Activated T-cell treated with anti-CD3 and anti-CD28 coated beads, Interleukin-2, amount 50 U/mL, for 4 hours (primary cell): Measurements from ENCODE around the gene FUZ. TPM values are rescaled to one million over a fixed set of nuclear protein-coding genes. Genes with fewer than 3 reads are reported as not detected.

ENCODE experiments used
- ATAC-seq, 2 donors: fragments of 200-7000 bp; cut with Tn5 transposase; one replicate each; pipeline ENCODE4 v1.10.0; 2021
- DNase-seq: peaks from one replicate; pipeline ENCODE4 v3.0.0-alpha.2; 2020
- H3K27me3 Mint-ChIP-seq: one replicate; pipeline ENCODE4 v1.8.0; 2021; ENCODE audit warnings: low read depth, mixed read lengths
- H3K36me3 Mint-ChIP-seq: one replicate; pipeline ENCODE4 v1.8.0; 2022; ENCODE audit warnings: mixed read lengths; ENCODE audit not compliant: insufficient read depth
- H3K4me1 Mint-ChIP-seq: one replicate; pipeline ENCODE4 v1.8.0; 2021; ENCODE audit warnings: low read depth, mixed read lengths
- H3K4me3 Mint-ChIP-seq: one replicate; pipeline ENCODE4 v1.8.0; 2021; ENCODE audit warnings: mild to moderate bottlenecking, moderate library complexity, mixed read lengths
- H3K9me3 Mint-ChIP-seq: one replicate; pipeline ENCODE4 v1.8.0; 2021; ENCODE audit warnings: mixed read lengths
- total RNA-seq, 3 donors: library from RNA; stranded (reverse); gene quantifications; one replicate each; pipeline ENCODE4 v1.2.1, GENCODE V29; 2021

FUZ gene
- total RNA-seq, 3 donors from 2014 or later: 15.6 to 19.9 (median 18.5) TPM

DNA sequence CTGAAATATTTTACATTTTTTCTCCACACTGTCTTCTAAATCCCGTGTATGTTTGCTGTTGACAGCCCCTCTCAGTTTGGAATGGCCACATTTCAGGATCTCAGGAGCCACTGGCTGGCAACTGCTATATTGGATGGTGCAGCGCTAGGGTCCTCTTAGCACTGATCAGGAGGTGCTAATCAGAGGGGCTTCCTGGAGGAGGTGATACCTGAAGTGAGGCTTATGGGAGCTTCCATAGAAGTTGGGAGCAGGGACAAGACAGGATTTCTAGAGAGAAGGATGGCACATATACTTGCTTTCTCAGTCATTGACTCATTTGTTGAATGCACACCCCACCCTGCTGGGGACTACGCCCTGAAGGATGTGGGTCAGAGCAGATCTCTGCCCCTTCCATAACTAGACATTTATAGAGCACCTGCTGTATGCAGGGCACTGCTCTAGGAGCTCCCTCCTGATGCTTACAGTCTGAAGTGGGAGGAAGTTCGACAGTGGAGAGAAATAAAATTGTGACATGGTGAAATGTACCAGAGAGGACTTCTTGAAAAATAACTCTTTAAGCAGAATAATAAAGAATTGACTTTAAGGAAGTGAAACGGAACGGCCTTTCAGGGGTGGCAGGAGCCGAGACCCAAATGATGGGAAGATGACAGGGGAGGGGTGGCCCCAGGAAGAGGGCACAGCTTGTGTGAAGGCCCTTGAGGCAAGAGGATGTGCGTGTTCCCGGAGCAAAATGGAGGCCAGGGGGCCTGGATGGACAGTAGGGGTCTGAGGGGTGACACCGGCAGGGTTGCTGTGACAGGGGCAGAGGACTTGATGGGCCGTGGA is 33.1 kb downstream of the FUZ start:
- Mint-ChIP-seq H3K4me1 (peaks cover 15% of the 10 kb centered on the region), H3K9me3 (no peaks in the 10 kb centered on the region), H3K27me3 (no peaks in the 10 kb centered on the region), H3K36me3 (peaks cover 20% of the 10 kb centered on the region), H3K4me3 (no peak overlapping the region)
- ATAC-seq (no peak), DNase-seq (no peak)

DNA sequence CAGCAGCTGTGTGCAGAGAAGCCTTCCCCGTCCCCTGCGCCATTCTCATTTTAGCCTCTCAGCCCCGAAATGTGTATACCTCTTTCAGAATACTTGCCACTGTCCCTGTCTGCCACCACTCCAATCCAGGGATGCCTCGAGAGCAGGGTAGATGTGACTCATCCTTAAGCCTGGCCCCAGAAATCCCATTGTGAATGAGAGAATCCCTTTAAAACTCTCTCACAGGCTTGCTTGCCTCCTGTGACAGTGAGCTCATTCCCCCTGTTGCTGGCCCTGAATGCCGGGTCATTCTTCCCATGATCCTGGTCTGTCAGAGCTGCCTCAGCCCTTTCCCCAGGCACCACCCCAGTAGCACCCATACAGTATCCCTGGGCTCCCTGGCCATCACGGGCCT is 36.7 kb downstream of the FUZ start:
- ATAC-seq (no peak), DNase-seq (no peak)
- H3K27me3 Mint-ChIP-seq: no peaks in the 10 kb centered on the region
- H3K36me3 Mint-ChIP-seq: peaks cover 11% of the 10 kb centered on the region
- H3K9me3 Mint-ChIP-seq: no peaks in the 10 kb centered on the region
- H3K4me3 Mint-ChIP-seq: no peak overlapping the region
- peaks cover 21% of the 10 kb centered on the region for H3K4me1 Mint-ChIP-seq

DNA sequence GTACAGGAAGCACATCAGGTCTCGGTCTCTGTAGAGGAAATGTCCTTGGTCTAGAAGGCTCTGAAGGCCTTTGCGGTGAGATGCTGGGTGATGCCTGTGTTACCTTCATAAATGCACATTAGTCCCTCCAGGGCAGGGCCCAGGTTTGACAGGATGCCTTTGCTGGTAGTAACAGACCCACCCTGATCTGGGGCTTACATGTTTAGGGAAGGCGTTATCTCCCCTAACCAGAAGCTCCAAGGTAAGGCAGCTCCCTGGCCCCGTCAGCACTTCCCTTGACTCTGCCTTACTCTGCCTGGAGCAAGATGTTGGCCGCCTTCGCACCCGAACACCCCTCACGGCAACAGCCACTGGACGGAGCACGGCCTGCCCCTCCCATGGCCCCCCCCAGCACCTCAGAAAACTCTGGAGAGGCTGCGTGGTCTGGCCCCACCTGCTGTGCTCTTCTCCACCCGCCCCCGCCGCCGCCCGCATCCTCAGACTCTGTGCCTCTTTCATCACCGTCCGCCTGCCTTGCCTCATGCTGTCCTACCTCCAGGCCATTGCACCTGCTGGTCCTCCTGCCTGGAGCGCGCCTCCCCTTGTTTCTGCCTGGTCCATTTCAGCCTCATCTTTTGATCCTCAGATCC is 37.2 kb downstream of the FUZ start:
- Mint-ChIP-seq H3K9me3 (no peaks in the 10 kb centered on the region), H3K4me1 (peaks cover 20% of the 10 kb centered on the region), H3K36me3 (peaks cover 9% of the 10 kb centered on the region), H3K4me3 (no peak overlapping the region), H3K27me3 (no peaks in the 10 kb centered on the region)
- DNase-seq (no peak), ATAC-seq (no peak)

DNA sequence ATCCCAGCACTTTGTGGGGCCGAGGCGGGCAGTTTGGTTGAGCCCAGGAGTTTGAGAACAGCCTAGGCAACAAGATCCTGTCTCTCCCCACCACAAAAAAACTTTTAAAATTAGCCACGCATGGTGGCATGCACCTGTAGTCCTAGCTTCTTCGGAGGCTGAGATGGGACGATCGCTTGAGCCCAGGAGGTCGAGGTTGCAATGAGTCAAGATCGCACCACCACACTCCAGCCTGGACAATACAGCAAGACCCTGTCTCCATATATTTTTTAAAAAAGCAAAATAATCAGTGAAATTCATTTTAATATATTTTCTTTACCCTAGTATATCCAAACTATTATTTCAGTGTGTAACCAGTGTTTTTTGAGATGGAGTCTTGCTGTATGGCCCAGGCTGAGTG is 38.1 kb downstream of the FUZ start:
- no peaks in the 10 kb centered on the region for H3K27me3 Mint-ChIP-seq
- no peak overlapping the region for H3K4me3 Mint-ChIP-seq
- H3K9me3 Mint-ChIP-seq: no peaks in the 10 kb centered on the region
- peaks cover 9% of the 10 kb centered on the region for H3K36me3 Mint-ChIP-seq
- H3K4me1 Mint-ChIP-seq: peaks cover 14% of the 10 kb centered on the region
- DNase-seq (no peak), ATAC-seq (no peak)

DNA sequence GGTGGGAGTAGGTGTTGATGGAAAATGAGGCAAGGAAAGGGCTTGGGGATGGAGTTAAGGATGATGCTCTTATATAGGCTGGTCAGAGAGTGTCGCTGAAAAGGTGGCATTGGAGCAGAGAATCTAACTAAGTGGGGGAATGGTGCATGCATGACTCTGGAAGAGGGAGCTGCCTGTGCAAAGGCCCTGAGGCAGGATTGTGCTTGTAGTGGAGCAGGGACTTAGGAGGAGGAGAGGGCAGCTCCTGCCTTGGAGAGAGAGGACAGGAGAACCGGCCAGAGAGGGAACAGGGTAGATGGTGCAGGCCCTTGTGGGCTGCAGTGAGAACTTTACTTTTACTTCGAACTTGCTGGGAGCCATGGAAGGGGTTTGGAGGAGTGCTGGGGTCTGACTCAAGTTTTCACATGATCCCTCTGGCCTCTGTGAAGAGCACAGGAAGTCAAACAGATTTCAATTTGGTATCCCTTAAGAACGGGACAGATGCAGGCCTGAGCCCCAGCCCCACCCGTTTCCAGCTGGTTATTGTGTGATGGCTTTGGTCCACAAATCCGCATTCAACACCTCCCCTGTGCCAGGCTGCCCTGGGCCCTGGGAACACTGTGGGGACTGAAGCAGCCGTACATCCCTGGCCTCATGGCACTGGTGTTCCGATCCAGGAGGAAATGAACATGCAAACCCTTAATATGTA is 39.3 kb downstream of the FUZ start:
- H3K27me3 Mint-ChIP-seq: no peaks in the 10 kb centered on the region
- ATAC-seq: no peak
- peaks cover 7% of the 10 kb centered on the region for H3K36me3 Mint-ChIP-seq

DNA sequence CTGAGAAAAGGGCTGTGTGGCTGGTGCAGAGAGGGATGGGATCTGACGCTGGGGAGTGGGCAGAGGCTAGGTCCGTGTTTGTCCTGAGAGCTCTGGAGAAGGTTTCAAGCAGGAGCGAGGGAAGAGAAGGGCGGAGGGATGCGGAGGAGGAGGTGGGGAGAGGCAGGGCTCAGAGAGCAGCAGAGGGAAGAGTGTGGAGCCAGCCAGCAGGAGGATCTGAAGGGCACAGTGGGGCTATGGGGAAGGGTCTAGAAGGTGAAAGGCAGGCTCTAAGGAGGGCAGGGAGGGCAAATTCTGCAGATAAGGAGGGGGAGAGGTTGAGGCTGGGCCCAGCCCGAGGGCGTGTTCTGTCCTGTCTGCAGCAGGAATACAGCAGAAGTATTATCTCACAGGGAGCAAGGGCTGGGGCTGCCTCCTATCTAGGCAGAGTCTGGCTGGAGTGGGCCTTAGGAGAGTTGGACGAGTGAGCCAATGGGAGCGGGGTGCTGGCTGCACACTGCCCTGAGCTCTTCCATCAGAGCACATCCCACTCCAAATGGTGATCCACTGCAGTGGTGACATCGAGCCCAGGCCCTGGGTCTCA is 40.2 kb downstream of the FUZ start:
- no peaks in the 10 kb centered on the region for H3K9me3 Mint-ChIP-seq
- DNase-seq (no peak), ATAC-seq (no peak)
- no peak overlapping the region for H3K4me3 Mint-ChIP-seq
- peaks cover 22% of the 10 kb centered on the region for H3K4me1 Mint-ChIP-seq
- peaks cover 10% of the 10 kb centered on the region for H3K36me3 Mint-ChIP-seq
- no peaks in the 10 kb centered on the region for H3K27me3 Mint-ChIP-seq

More for the DNA sequence above, 39.3 kb downstream of the FUZ start:
- peaks cover 15% of the 10 kb centered on the region for H3K4me1 Mint-ChIP-seq
- no peaks in the 10 kb centered on the region for H3K9me3 Mint-ChIP-seq
- no peak for DNase-seq
- H3K4me3 Mint-ChIP-seq: no peak overlapping the region

DNA sequence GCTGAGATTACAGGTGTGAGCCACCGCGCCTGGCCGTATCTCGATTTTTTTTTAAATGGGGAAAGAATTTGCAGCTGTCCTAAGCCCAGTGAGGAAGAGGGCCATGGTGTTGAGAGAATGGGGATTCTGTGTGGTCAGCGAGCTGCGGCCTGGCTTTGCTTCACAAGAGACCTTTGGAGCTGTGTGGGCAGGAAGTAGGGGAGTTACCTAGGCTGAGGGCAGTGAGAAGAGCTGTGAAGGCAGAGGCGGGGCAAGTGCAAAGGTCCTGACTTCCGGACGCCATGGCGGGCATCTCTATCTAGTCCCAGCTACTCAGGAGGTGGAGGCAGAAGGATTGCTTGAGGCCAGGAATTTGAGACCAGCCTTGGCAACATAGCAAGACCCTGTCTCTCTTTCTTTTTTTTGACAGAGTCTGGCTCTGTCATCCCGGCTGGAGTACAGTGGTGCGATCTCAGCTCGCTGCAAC is 41.4 kb downstream of the FUZ start:
- peaks cover 29% of the 10 kb centered on the region for H3K4me1 Mint-ChIP-seq

DNA sequence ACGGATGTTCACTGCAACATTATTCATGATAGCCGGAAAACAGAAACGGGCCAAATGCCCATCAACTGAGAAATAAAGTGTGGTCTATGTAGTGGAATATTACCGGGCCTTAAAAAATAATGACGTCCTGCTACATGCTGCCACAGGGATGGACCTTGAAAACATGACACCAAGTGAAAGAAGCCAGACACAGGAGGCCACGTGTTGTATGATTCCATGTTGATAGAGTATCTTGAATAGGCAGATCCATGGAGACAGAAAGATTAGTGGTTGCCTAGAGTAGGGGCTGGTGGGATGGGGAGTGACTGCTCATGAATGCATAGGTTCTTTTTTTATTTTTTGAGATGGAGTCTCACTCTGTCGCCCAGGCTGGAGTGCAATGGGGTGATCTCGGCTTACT is 42.6 kb downstream of the FUZ start:
- no peak for ATAC-seq
- H3K4me3 Mint-ChIP-seq: no peak overlapping the region
- H3K36me3 Mint-ChIP-seq: peaks cover 10% of the 10 kb centered on the region
- H3K9me3 Mint-ChIP-seq: no peaks in the 10 kb centered on the region
- no peak for DNase-seq
- H3K27me3 Mint-ChIP-seq: no peaks in the 10 kb centered on the region
- H3K4me1 Mint-ChIP-seq: peaks cover 33% of the 10 kb centered on the region

More for the DNA sequence above, 41.4 kb downstream of the FUZ start:
- Mint-ChIP-seq H3K4me3 (no peak overlapping the region), H3K9me3 (no peaks in the 10 kb centered on the region), H3K27me3 (no peaks in the 10 kb centered on the region), H3K36me3 (peaks cover 10% of the 10 kb centered on the region)
- ATAC-seq: no peak
- DNase-seq: no peak

DNA sequence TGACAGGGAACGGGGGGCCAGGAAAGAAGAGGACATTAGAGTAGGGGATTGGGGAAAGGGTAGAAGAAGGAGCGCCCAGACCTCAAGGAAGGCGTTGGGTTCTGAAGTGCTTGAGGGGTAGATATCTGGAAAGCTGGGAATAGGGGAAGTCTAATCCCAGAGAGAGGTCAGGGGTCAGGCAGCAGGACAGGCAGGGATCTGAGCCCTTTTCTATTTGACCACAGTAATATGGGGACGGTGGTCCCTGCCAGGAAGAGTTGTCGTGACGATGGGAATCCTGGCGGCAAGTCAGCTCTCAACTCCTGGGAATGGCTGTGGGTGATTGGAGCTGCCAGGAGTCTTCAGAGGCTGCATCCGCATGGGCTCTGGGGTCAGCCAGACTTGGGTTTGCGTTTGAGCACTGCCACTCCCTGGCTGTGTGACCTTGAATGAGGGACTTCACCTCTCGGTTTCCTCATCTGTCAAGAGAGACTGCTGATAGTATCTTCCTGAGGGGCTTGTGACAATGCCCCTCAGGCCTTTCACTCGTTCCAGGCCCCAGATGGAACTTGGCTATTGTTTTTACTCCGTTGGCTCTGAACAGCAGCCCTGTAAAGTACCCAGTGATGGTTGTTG is 45.0 kb downstream of the FUZ start:
- DNase-seq: no peak
- Mint-ChIP-seq H3K4me1 (peaks cover 27% of the 10 kb centered on the region), H3K27me3 (no peaks in the 10 kb centered on the region), H3K9me3 (no peaks in the 10 kb centered on the region), H3K36me3 (peaks cover 6% of the 10 kb centered on the region), H3K4me3 (peak overlapping the region; percentile 95)
- ATAC-seq: no peak

DNA sequence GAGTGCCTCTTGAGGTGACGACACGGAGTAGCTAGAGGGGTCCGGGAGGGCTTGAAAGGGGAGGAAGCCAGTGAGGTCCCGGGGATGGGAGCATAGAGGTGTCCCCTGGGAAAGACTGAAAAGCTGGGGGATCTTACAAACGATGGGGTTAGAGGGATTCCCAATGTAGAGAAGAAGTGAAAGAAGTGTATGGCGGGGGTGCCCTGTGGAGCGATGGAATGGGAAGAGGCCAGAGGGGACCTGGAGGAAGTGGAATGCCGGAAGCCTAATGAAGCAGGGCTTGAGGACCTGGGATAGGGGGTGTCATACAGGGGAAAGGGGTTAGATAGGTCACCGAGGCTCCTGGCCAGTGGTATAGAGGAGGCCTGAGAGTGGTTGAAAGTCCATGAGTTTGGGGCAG is 45.7 kb downstream of the FUZ start:
- ATAC-seq (no peak), DNase-seq (no peak)
- no peaks in the 10 kb centered on the region for H3K9me3 Mint-ChIP-seq
- H3K4me3 Mint-ChIP-seq: peak overlapping the region; percentile 95
- H3K36me3 Mint-ChIP-seq: peaks cover 6% of the 10 kb centered on the region
- no peaks in the 10 kb centered on the region for H3K27me3 Mint-ChIP-seq
- H3K4me1 Mint-ChIP-seq: peaks cover 27% of the 10 kb centered on the region

DNA sequence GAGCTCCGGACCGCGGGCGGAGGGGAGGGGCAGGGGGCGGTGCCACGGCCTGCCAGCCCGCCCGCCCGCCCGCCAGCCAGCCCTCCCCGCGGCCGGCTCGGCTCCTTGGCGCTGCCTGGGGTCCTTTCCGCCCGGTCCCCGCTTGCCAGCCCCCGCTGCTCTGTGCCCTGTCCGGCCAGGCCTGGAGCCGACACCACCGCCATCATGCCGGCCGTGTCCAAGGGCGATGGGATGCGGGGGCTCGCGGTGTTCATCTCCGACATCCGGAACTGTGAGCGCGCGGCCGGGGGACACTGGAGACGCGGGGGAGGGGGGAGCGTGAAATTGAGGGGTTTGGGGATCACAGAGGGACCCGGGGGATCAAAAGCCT is 46.2 kb downstream of the FUZ start, which contains the start of gene AP2A1:
AP2A1 (plus strand) TSS at position 72 of the 370 bp plus-strand sequence; CDS start at position 205, 133 bp downstream.
- no peak for DNase-seq
- ATAC-seq: peak; percentile 1 to 5
- Mint-ChIP-seq H3K9me3 (no peaks in the 10 kb centered on the region), H3K4me1 (peaks cover 27% of the 10 kb centered on the region), H3K4me3 (peak within 1 kb of the TSS; percentile 95), H3K27me3 (no peaks in the 10 kb centered on the region), H3K36me3 (peaks cover 6% of the 10 kb centered on the region)

DNA sequence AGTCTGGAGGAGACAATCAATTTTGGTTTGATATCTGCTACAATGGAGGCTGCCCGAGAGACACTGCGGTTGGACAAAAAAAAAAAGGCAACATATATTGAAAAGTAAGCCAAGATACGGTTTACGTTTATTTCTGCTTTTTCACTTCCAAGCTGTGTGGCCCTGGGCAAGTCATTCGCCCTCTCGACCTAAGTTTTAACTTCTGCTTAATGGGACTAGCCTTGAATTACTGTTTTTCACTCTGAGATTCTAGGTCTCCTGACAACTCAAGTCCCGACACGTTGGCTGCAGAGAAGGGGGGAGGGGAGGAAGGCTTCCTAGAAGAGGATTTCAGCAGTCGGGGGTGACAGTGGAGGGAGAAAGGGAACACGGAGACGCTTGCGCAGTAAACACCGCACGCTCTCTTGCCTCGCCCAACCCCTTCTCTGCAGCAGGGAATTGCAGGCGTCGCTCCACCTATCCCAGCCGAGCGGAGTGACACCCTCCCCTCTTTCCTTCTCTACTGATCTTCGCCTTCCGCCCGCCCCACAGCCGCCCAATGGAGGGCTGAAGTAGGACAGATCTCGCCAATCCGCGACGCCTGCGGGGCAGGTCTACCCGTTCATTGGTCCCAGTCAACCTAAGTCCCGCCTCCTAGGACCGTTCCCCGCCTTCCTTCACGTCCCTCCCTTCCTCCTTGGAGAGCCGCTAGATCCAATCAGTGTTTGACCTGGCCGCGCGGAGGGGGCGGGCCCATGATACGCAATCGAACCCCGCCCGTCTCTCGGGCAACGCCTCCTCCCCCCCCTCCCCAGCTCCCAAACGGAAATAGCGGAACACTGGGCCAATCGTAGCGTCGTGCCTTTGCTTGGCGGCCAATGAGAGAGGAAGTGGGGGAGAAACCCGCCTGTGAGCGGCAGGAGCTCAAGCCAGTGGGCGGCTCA is 46.8 kb downstream of the FUZ start:
- Mint-ChIP-seq H3K4me1 (peaks cover 27% of the 10 kb centered on the region), H3K9me3 (no peaks in the 10 kb centered on the region), H3K27me3 (no peaks in the 10 kb centered on the region), H3K36me3 (peaks cover 3% of the 10 kb centered on the region), H3K4me3 (peak overlapping the region; percentile 95)
- DNase-seq: peak; percentile 99
- peak; percentile 93 for ATAC-seq

DNA sequence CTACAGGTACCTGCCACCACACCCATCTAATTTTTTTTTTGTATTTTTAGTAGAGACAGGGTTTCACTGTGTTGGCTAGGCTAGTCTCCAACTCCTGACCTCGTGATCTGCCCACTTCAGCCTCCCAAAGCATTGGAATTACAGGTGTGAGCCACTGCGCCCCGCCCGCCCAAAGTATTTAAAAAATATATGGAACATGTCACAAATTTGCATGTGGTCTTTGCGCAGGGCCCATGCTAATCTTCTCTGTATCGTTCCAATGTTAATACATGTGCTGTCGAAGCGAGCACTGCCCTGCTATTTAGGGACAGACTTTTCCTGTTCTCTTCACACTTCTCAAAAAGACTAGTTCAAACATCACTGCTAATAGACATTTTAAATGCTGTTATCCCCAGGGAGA is 48.8 kb downstream of the FUZ start:
- Mint-ChIP-seq H3K27me3 (no peaks in the 10 kb centered on the region), H3K4me1 (peaks cover 27% of the 10 kb centered on the region), H3K4me3 (no peak overlapping the region), H3K36me3 (peaks cover 3% of the 10 kb centered on the region), H3K9me3 (no peaks in the 10 kb centered on the region)
- no peak for DNase-seq
- no peak for ATAC-seq
